ENCODE data around the gene NT5DC1. TPM values are rescaled to one million over a fixed set of nuclear protein-coding genes. Genes with fewer than 3 reads are reported as not detected.

NT5DC1 gene
- polyA plus RNA-seq, 1 donor from 2014 or later: 1.3 TPM

DNA sequence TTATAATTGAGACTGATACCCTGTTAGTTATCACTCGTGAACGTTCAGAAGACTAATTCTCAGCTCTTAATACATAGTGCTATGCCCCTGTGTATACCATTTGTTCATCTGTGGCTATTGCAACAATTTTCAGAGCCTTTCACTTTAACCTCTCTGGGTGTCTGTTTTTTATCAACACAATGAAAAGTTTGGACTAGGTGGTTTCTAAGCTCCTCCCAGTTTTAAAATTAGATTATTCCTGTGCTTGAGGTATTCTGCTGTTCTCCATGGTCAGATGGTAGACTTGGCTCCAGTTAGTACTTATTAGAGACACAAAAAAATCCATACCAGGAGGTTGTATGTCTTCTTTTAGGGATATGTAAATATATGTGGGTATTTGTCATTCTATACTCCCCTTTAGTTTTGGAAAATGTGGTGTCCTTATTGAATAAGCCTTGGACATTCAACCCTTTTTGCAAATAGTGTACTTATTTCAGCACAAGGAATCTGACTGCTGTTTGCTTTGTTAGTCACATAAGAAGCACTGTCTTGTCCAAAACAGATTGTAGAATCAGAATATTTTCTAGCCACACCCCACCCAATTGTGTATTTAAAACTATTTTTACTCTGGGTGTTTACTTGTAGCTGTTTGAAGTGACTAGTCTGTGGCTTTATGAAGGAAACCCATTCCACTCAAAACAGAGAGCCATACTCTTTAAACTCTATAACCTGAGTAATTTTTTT is 27.3 kb downstream of the NT5DC1 start:
- Histone ChIP-seq H3K27ac (ENCODE audit: low read length) (no peak overlapping the region), H4K20me1 (ENCODE audit: insufficient read depth) (no peaks in the 10 kb centered on the region), H3K27me3 (ENCODE audit: insufficient read depth, low read depth, low read length) (no peaks in the 10 kb centered on the region), H3K9ac (ENCODE audit: low read length) (no peak overlapping the region), H3K79me2 (replicated peaks; ENCODE audit: insufficient read depth, low read length) (no peaks in the 10 kb centered on the region), H3K4me3 (ENCODE audit: low read length) (no peak overlapping the region), H3K9me2 (ENCODE audit: insufficient read depth, low read length) (no peaks in the 10 kb centered on the region), H3K4me2 (ENCODE audit: low read length) (no peak overlapping the region), H3K9me3 (ENCODE audit: low read length) (no peaks in the 10 kb centered on the region), H3F3A (ENCODE audit: insufficient read depth, low read length, poor library complexity, severe bottlenecking) (no peaks in the 10 kb centered on the region), H3K36me3 (ENCODE audit: insufficient read depth, low read length) (no peaks in the 10 kb centered on the region), H2AFZ (ENCODE audit: low read depth, low read length) (no peak overlapping the region)
- TF ChIP-seq POLR2AphosphoS5 (IDR thresholded peaks at IDR 0.05): no peak
- TF ChIP-seq SMC3 (conservative IDR thresholded peaks at IDR 0.05; ENCODE audit: poor library complexity): no peak
- TF ChIP-seq CTCF (IDR thresholded peaks at IDR 0.05; ENCODE audit: poor library complexity, severe bottlenecking): no peak

GRCh38 chr6:116133453-116133852 is 32.8 kb downstream of the NT5DC1 start:
- no peaks in the 10 kb centered on the region for H4K20me1 ChIP-seq (ENCODE audit: insufficient read depth)
- H3F3A ChIP-seq (ENCODE audit: insufficient read depth, low read length, poor library complexity, severe bottlenecking): no peaks in the 10 kb centered on the region
- no peak overlapping the region for H3K4me2 ChIP-seq (ENCODE audit: low read length)
- H2AFZ ChIP-seq (ENCODE audit: low read depth, low read length): no peak overlapping the region
- no peak overlapping the region for H3K9ac ChIP-seq (ENCODE audit: low read length)
- TF ChIP-seq MXI1 (conservative IDR thresholded peaks at IDR 0.05; ENCODE audit: poor library complexity, severe bottlenecking) (no peak), EZH2 (IDR thresholded peaks at IDR 0.05; ENCODE audit: borderline replicate concordance, insufficient read depth, low read length, poor library complexity, severe bottlenecking) (no peak), POLR2AphosphoS5 (IDR thresholded peaks at IDR 0.05) (no peak), CTCF (IDR thresholded peaks at IDR 0.05; ENCODE audit: poor library complexity, severe bottlenecking) (no peak), RAD21 (conservative IDR thresholded peaks at IDR 0.05) (no peak), TAF1 (IDR thresholded peaks at IDR 0.05; ENCODE audit: low read depth) (no peak), REST (IDR thresholded peaks at IDR 0.05; ENCODE audit: borderline replicate concordance) (no peak), EP300 (conservative IDR thresholded peaks at IDR 0.05; ENCODE audit: poor library complexity, severe bottlenecking) (no peak), SMC3 (conservative IDR thresholded peaks at IDR 0.05; ENCODE audit: poor library complexity) (no peak)
- no peaks in the 10 kb centered on the region for H3K36me3 ChIP-seq (ENCODE audit: insufficient read depth, low read length)
- H3K79me2 ChIP-seq (replicated peaks; ENCODE audit: insufficient read depth, low read length): no peaks in the 10 kb centered on the region
- H3K27ac ChIP-seq (ENCODE audit: low read length): no peak overlapping the region
- no peaks in the 10 kb centered on the region for H3K9me3 ChIP-seq (ENCODE audit: low read length)
- no peak overlapping the region for H3K4me3 ChIP-seq (ENCODE audit: low read length)
- no peaks in the 10 kb centered on the region for H3K9me2 ChIP-seq (ENCODE audit: insufficient read depth, low read length)
- no peaks in the 10 kb centered on the region for H3K27me3 ChIP-seq (ENCODE audit: insufficient read depth, low read depth, low read length)
